Testis (tissue), 3 donors: ENCODE results near the gene PCGF1. TPM values are rescaled to one million over a fixed set of nuclear protein-coding genes. Genes with fewer than 3 reads are reported as not detected.
A peak's percentile ranks its signal among the peaks of the same experiment; 100 is the strongest.

Source experiments
- DNase-seq: peaks from one replicate; pipeline ENCODE4 v3.0.0-alpha.2; 2019
- H3K27ac ChIP-seq, 2 donors: fragments of 200-600 bp; sonication (generic); one replicate each; pipeline ENCODE4 v1.5.1; 2019
- H3K27me3 ChIP-seq: fragments of 200-600 bp; sonication (generic); one replicate; pipeline ENCODE4 v1.5.1; 2019
- H3K36me3 ChIP-seq: fragments of 200-600 bp; sonication (generic); one replicate; pipeline ENCODE4 v1.5.1; 2017; ENCODE audit warnings: low read depth; ENCODE audit errors: missing control alignments
- H3K4me1 ChIP-seq: fragments of 200-600 bp; sonication (generic); one replicate; pipeline ENCODE4 v1.5.1; 2019
- H3K4me3 ChIP-seq, 2 donors: fragments of 200-600 bp; sonication (generic); one replicate each; pipeline ENCODE4 v1.5.1; 2017 to 2019
- H3K9me3 ChIP-seq: fragments of 200-600 bp; sonication (generic); one replicate; pipeline ENCODE4 v1.5.1; 2017
- CTCF ChIP-seq, 3 experiments: fragments of 450-650 bp in 2 of 3; fragments of 200-600 bp in 1 of 3; sonication (generic) in 1 of 3; IDR thresholded peaks; one replicate each; pipeline ENCODE4 v1.5.1; 2016 to 2019; ENCODE audit warnings: antibody characterized with exemption in 3 of 3, mild to moderate bottlenecking in 2 of 3, moderate library complexity in 1 of 3
- POLR2A ChIP-seq: fragments of 450-650 bp; IDR thresholded peaks from one replicate; pipeline ENCODE4 v1.6.1; 2017; ENCODE audit warnings: antibody characterized with exemption, mild to moderate bottlenecking, moderate library complexity
- WGBS, 2 donors: methylation state at CpG; one replicate each; pipeline ENCODE4 v1.1.5; 2018; 5-methylcytosine and 5-hydroxymethylcytosine counted together
- intact Hi-C: fragments of 100-400 bp; cut with DNase I; formaldehyde crosslinking; loops from one replicate; pipeline ENCODE4 v1.15.1; 2023; ENCODE audit warnings: low total_unique reads
- polyA plus RNA-seq: library from polyadenylated mRNA; stranded (reverse); fragments of 350-450 nt; fragmentation: Illumina TruSeq; extraction: RNeasy Lipid Tissue Mini Kit (QIAGEN cat#74804); gene quantifications from one replicate; pipeline ENCODE4 v1.2.3, GENCODE V29; 2014; ENCODE audit warnings: low read depth, low replicate concordance; ENCODE audit not compliant: insufficient read depth
- total RNA-seq, 2 donors: library from RNA; depleted of rRNA; stranded (reverse); fragments of >200 nt; gene quantifications; one replicate each; pipeline ENCODE4 v1.2.3, GENCODE V29; 2016

The PCGF1 gene
- total and polyA plus RNA-seq, 3 donors from 2014 or later, result 17.0 to 25.3 (median 20.1) TPM

GRCh38 chr2:74514368-74515270, 7.1 kb upstream of the PCGF1 start, which contains the start of gene TLX2:
TLX2 (plus strand) TSS chr2:74514450; CDS start chr2:74514807, 357 bp downstream.
- no peaks in the 10 kb centered on the region for H3K36me3 ChIP-seq
- H3K4me1 ChIP-seq, result peaks cover 5% of the 10 kb centered on the region
- intact Hi-C loops, result no loop called here
- peak within 1 kb of the TSS; percentile 18 to 60 for H3K4me3 ChIP-seq
- TF ChIP-seq POLR2A, result no peak
- no peak for TF ChIP-seq CTCF (IDR thresholded peaks at IDR 0.05)
- WGBS, 2 donors, result 4 to 17% methylated on average over 4 to 64 of the region's 82 CpGs
- no peaks in the 10 kb centered on the region for H3K9me3 ChIP-seq
- DNase-seq, result no peak
- no peaks in the 10 kb centered on the region for H3K27me3 ChIP-seq
- no peak within 1 kb of the TSS for H3K27ac ChIP-seq

- Histone ChIP-seq H3K27me3 (no peaks in the 10 kb centered on the region), H3K36me3 (no peaks in the 10 kb centered on the region), H3K9me3 (no peaks in the 10 kb centered on the region), H3K4me3 (peak overlapping the region; percentile 7 to 60), H3K27ac (no peak overlapping the region), H3K4me1 (peaks cover 5% of the 10 kb centered on the region)
- DNase-seq, result no peak
- intact Hi-C loops, result no loop called here
- TF ChIP-seq CTCF (IDR thresholded peaks at IDR 0.05) (no peak), POLR2A (no peak)
- 4 to 5% methylated on average over 28 to 52 of the region's 52 CpGs for WGBS, 2 donors
Observed at GRCh38 chr2:74513605-74514367, 6.3 kb upstream of the PCGF1 start.

GRCh38 chr2:74512744-74513604, 5.5 kb upstream of the PCGF1 start:
- intact Hi-C loops, result no loop called here
- Histone ChIP-seq H3K4me1 (peaks cover 11% of the 10 kb centered on the region), H3K9me3 (no peaks in the 10 kb centered on the region), H3K27me3 (no peaks in the 10 kb centered on the region), H3K36me3 (no peaks in the 10 kb centered on the region), H3K4me3 (no peak overlapping the region), H3K27ac (no peak overlapping the region)
- 0 to 6% methylated on average over 3 to 35 of the region's 36 CpGs for WGBS, 2 donors
- no peak for TF ChIP-seq CTCF (IDR thresholded peaks at IDR 0.05)
- no peak for TF ChIP-seq POLR2A
- DNase-seq, result no peak

GRCh38 chr2:74511104-74511989, 3.9 kb upstream of the PCGF1 start:
- no peaks in the 10 kb centered on the region for H3K27me3 ChIP-seq

More at GRCh38 chr2:74511104-74511989, 3.9 kb upstream of the PCGF1 start:
- TF ChIP-seq CTCF (IDR thresholded peaks at IDR 0.05), result no peak
- TF ChIP-seq POLR2A, result no peak
- 38 to 44% methylated on average over 11 of the region's 11 CpGs for WGBS, 2 donors
- intact Hi-C loops, result no loop called here
- no peak for DNase-seq
- Histone ChIP-seq H3K27ac (no peak overlapping the region), H3K36me3 (no peaks in the 10 kb centered on the region), H3K4me1 (peaks cover 11% of the 10 kb centered on the region), H3K9me3 (no peaks in the 10 kb centered on the region), H3K4me3 (no peak overlapping the region)
